ENCODE data around the gene ZC3HAV1. TPM values are rescaled to one million over a fixed set of nuclear protein-coding genes. Genes with fewer than 3 reads are reported as not detected.

ZC3HAV1 gene
- total RNA-seq, 3 donors from 2014 or later: 22.1 to 41.3 (median 37.7) TPM

- no peak for TF ChIP-seq CTCF (IDR thresholded peaks at IDR 0.05)
- no peak for TF ChIP-seq POLR2AphosphoS5 (IDR thresholded peaks at IDR 0.05)
- no peak for TF ChIP-seq POLR2A (IDR thresholded peaks at IDR 0.05)
- intact Hi-C loops (cut with DNase I; ENCODE audit: low total_unique reads): no loop called here
- no peak overlapping the region for H3K27ac ChIP-seq
- no peak overlapping the region for H3K4me3 ChIP-seq
- H3K9me3 ChIP-seq: no peaks in the 10 kb centered on the region
- H3K4me1 ChIP-seq: no peaks in the 10 kb centered on the region
- DNase-seq (ENCODE audit: low spot score in 2 of 2): no peak
- H3K27me3 ChIP-seq: no peaks in the 10 kb centered on the region
- H3K36me3 ChIP-seq: no peaks in the 10 kb centered on the region
Measured at GRCh38 chr7:139046143-139046542, 63.4 kb downstream of the ZC3HAV1 start.

- Histone ChIP-seq H3K4me1 (no peaks in the 10 kb centered on the region), H3K9me3 (no peaks in the 10 kb centered on the region), H3K4me3 (no peak overlapping the region), H3K27me3 (no peaks in the 10 kb centered on the region), H3K36me3 (no peaks in the 10 kb centered on the region), H3K27ac (peak overlapping the region in 1 of 2 donors; percentile 21)
- DNase-seq (ENCODE audit: low spot score in 2 of 2): no peak
- TF ChIP-seq POLR2A (IDR thresholded peaks at IDR 0.05): no peak
- no peak for TF ChIP-seq CTCF (IDR thresholded peaks at IDR 0.05)
- TF ChIP-seq POLR2AphosphoS5 (IDR thresholded peaks at IDR 0.05): no peak
- intact Hi-C loops (cut with DNase I; ENCODE audit: low total_unique reads): loop anchor here (5.0 kb wide), 1 partner anchor 518 kb away; no protein-coding TSS in a partner anchor
Measured at GRCh38 chr7:139044813-139045794, 64.4 kb downstream of the ZC3HAV1 start.

GRCh38 chr7:139043823-139044812, 65.4 kb downstream of the ZC3HAV1 start:
- intact Hi-C loops (cut with DNase I; ENCODE audit: low total_unique reads): loop anchor here (5.0 kb wide), 1 partner anchor 517 kb away; no protein-coding TSS in a partner anchor
- TF ChIP-seq POLR2A (IDR thresholded peaks at IDR 0.05) (no peak), CTCF (IDR thresholded peaks at IDR 0.05) (no peak), POLR2AphosphoS5 (IDR thresholded peaks at IDR 0.05) (no peak)
- DNase-seq (ENCODE audit: low spot score in 2 of 2): no peak
- Histone ChIP-seq H3K36me3 (no peaks in the 10 kb centered on the region), H3K4me1 (no peaks in the 10 kb centered on the region), H3K9me3 (no peaks in the 10 kb centered on the region), H3K27me3 (no peaks in the 10 kb centered on the region), H3K27ac (peak overlapping the region; percentile 21 to 40), H3K4me3 (no peak overlapping the region)

GRCh38 chr7:139041378-139042085, 68.0 kb downstream of the ZC3HAV1 start:
- TF ChIP-seq POLR2A (IDR thresholded peaks at IDR 0.05) (no peak), CTCF (IDR thresholded peaks at IDR 0.05) (no peak), POLR2AphosphoS5 (IDR thresholded peaks at IDR 0.05) (no peak)
- Histone ChIP-seq H3K27ac (no peak overlapping the region), H3K36me3 (no peaks in the 10 kb centered on the region), H3K27me3 (no peaks in the 10 kb centered on the region), H3K4me1 (no peaks in the 10 kb centered on the region), H3K4me3 (no peak overlapping the region), H3K9me3 (no peaks in the 10 kb centered on the region)
- no peak for DNase-seq (ENCODE audit: low spot score in 2 of 2)
- intact Hi-C loops (cut with DNase I; ENCODE audit: low total_unique reads): loop anchor here (5.0 kb wide), 1 partner anchor 514 kb away; no protein-coding TSS in a partner anchor
